Neural cell (in vitro differentiated cells): Measurements from ENCODE around the gene LSMEM2.

ENCODE experiments used
- EP300 ChIP-seq: fragments of 450-650 bp; conservative IDR thresholded peaks from 2 replicates; pipeline ENCODE4 v1.6.1; 2014; ENCODE audit warnings: antibody characterized with exemption, mild to moderate bottlenecking, moderate library complexity; ENCODE audit not compliant: poor library complexity, severe bottlenecking
- EZH2 ChIP-seq: fragments of 200-600, 300-800 bp; shearing (Covaris generic), sonication (generic); IDR thresholded peaks from 2 replicates; pipeline ENCODE4 v1.6.1; 2014; ENCODE audit warnings: antibody characterized with exemption, low read length, borderline replicate concordance, mild to moderate bottlenecking; ENCODE audit not compliant: insufficient read depth, poor library complexity, severe bottlenecking
- MXI1 ChIP-seq: fragments of 450-650 bp; conservative IDR thresholded peaks from 2 replicates; pipeline ENCODE4 v1.6.1; 2014; ENCODE audit warnings: antibody characterized with exemption, mild to moderate bottlenecking; ENCODE audit not compliant: poor library complexity, severe bottlenecking
- POLR2AphosphoS5 ChIP-seq: IDR thresholded peaks from 2 replicates; pipeline ENCODE4 v1.6.1; 2012
- RAD21 ChIP-seq: fragments of 450-650 bp; conservative IDR thresholded peaks from 2 replicates; pipeline ENCODE4 v1.6.1; 2014; ENCODE audit warnings: antibody characterized with exemption, mild to moderate bottlenecking, moderate library complexity
- SMC3 ChIP-seq: fragments of 450-650 bp; conservative IDR thresholded peaks from 2 replicates; pipeline ENCODE4 v1.6.1; 2014; ENCODE audit warnings: antibody characterized with exemption, mild to moderate bottlenecking, moderate library complexity; ENCODE audit not compliant: poor library complexity
- TAF1 ChIP-seq: IDR thresholded peaks from 2 replicates; pipeline ENCODE4 v1.6.1; 2012; ENCODE audit warnings: low read depth
- TF ChIP-seq, protein P1 (sequence below): fragments of 450-650 bp; IDR thresholded peaks from 2 replicates; pipeline ENCODE4 v1.5.1; 2014; ENCODE audit warnings: antibody characterized with exemption, mild to moderate bottlenecking, moderate library complexity; ENCODE audit not compliant: poor library complexity, severe bottlenecking
- TF ChIP-seq, protein P2 (sequence below): IDR thresholded peaks from 2 replicates; pipeline ENCODE4 v1.6.1; 2012; ENCODE audit warnings: borderline replicate concordance

DNA sequence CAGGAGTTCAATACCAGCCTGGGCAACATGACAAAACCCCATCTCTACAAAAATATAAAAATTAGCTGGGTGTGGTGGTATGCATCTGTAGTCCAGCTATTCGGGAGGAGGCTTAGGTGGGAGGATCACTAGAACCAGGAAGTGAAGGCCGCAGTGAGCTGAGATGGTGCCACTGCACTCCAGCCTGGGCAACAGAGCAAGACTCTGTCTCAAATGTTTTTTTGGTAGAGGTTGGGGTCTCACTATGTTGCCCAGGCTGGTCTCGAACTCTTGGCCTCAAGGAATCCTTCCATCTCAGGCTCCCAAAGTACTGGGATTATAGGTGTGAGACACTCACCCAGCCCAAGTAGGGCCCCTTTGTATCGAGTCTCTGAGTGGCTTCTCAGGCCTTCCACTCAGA is 15.2 kb downstream of the LSMEM2 start:
- TF ChIP-seq, protein P1, sequence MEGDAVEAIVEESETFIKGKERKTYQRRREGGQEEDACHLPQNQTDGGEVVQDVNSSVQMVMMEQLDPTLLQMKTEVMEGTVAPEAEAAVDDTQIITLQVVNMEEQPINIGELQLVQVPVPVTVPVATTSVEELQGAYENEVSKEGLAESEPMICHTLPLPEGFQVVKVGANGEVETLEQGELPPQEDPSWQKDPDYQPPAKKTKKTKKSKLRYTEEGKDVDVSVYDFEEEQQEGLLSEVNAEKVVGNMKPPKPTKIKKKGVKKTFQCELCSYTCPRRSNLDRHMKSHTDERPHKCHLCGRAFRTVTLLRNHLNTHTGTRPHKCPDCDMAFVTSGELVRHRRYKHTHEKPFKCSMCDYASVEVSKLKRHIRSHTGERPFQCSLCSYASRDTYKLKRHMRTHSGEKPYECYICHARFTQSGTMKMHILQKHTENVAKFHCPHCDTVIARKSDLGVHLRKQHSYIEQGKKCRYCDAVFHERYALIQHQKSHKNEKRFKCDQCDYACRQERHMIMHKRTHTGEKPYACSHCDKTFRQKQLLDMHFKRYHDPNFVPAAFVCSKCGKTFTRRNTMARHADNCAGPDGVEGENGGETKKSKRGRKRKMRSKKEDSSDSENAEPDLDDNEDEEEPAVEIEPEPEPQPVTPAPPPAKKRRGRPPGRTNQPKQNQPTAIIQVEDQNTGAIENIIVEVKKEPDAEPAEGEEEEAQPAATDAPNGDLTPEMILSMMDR: no peak
- TF ChIP-seq EP300 (no peak), POLR2AphosphoS5 (no peak), SMC3 (no peak), EZH2 (no peak), RAD21 (no peak), TAF1 (no peak), MXI1 (no peak)
- TF ChIP-seq, protein P2, sequence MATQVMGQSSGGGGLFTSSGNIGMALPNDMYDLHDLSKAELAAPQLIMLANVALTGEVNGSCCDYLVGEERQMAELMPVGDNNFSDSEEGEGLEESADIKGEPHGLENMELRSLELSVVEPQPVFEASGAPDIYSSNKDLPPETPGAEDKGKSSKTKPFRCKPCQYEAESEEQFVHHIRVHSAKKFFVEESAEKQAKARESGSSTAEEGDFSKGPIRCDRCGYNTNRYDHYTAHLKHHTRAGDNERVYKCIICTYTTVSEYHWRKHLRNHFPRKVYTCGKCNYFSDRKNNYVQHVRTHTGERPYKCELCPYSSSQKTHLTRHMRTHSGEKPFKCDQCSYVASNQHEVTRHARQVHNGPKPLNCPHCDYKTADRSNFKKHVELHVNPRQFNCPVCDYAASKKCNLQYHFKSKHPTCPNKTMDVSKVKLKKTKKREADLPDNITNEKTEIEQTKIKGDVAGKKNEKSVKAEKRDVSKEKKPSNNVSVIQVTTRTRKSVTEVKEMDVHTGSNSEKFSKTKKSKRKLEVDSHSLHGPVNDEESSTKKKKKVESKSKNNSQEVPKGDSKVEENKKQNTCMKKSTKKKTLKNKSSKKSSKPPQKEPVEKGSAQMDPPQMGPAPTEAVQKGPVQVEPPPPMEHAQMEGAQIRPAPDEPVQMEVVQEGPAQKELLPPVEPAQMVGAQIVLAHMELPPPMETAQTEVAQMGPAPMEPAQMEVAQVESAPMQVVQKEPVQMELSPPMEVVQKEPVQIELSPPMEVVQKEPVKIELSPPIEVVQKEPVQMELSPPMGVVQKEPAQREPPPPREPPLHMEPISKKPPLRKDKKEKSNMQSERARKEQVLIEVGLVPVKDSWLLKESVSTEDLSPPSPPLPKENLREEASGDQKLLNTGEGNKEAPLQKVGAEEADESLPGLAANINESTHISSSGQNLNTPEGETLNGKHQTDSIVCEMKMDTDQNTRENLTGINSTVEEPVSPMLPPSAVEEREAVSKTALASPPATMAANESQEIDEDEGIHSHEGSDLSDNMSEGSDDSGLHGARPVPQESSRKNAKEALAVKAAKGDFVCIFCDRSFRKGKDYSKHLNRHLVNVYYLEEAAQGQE: no peak
